AG04449 (cell line): Measurements from ENCODE around the gene MOBP.

Source experiments
- CTCF ChIA-PET: fragments of 350-600 bp; formaldehyde crosslinking; extraction: SDS; loops from one replicate; lab custom pipeline; 2021; ENCODE audit warnings: antibody characterized with exemption; lab: Yijun Ruan, JAX
- POLR2A ChIA-PET: fragments of 400-600, 350-600 bp; formaldehyde crosslinking; extraction: SDS; loops from one replicate; lab custom pipeline; 2020; ENCODE audit warnings: antibody characterized with exemption, inconsistent platforms; lab: Yijun Ruan, JAX
- DNase-seq: peaks from one replicate; pipeline ENCODE4 v3.0.0-alpha.2; 2010; ENCODE audit warnings: low read depth, low spot score
- H3K4me3 ChIP-seq: 2 replicates; pipeline ENCODE4 v1.5.1; 2011; ENCODE audit warnings: low read depth, mild to moderate bottlenecking, control low read depth, low read length
- CTCF ChIP-seq: IDR thresholded peaks from one replicate; pipeline ENCODE4 v1.5.1; 2011; ENCODE audit warnings: mild to moderate bottlenecking, moderate library complexity, low read length, control low read depth, inconsistent platforms; ENCODE audit not compliant: insufficient read depth; ENCODE audit errors: missing control alignments

The MOBP gene

GRCh38 chr3:39531665-39532064, 64.2 kb downstream of the MOBP start:
- no peak overlapping the region for H3K4me3 ChIP-seq
- ChIA-PET CTCF (no interaction called here), POLR2A (no interaction called here)
- no peak for TF ChIP-seq CTCF
- DNase-seq = no peak

- ChIA-PET POLR2A (no interaction called here), CTCF (interaction anchor here (1.0 kb wide), 1 partner anchor 10 kb away, joined by 4 read pairs; no protein-coding TSS in a partner anchor)
- no peak for TF ChIP-seq CTCF
These were observed 65.3 kb downstream of the MOBP start for GRCh38 chr3:39532777-39533176.

GRCh38 chr3:39533226-39533625, 65.7 kb downstream of the MOBP start:
- POLR2A ChIA-PET = no interaction called here
- no peak for DNase-seq
- CTCF ChIA-PET = interaction anchor here (1.0 kb wide), 1 partner anchor 10 kb away, joined by 4 read pairs; no protein-coding TSS in a partner anchor

More at GRCh38 chr3:39532777-39533176, 65.3 kb downstream of the MOBP start:
- no peak for DNase-seq
- H3K4me3 ChIP-seq = no peak overlapping the region

GRCh38 chr3:39540162-39540921, 72.9 kb downstream of the MOBP start:
- POLR2A ChIA-PET = no interaction called here
- no peak overlapping the region for H3K4me3 ChIP-seq
- TF ChIP-seq CTCF = no peak
- DNase-seq = no peak
- CTCF ChIA-PET = interaction anchor here (0.8 to 4.2 kb wide), 3 partner anchors 41 to 651 kb away, joined by 3 to 32 read pairs (median 3); no protein-coding TSS in a partner anchor

More at GRCh38 chr3:39533226-39533625, 65.7 kb downstream of the MOBP start:
- no peak overlapping the region for H3K4me3 ChIP-seq
- TF ChIP-seq CTCF = no peak

GRCh38 chr3:39541442-39541841, 74.0 kb downstream of the MOBP start:
- CTCF ChIA-PET = interaction anchor here (0.6 to 4.2 kb wide), 11 partner anchors 22 to 762 kb away, joined by 3 to 32 read pairs (median 4); no protein-coding TSS in a partner anchor
- no peak for DNase-seq
- TF ChIP-seq CTCF = no peak
- POLR2A ChIA-PET = no interaction called here
- no peak overlapping the region for H3K4me3 ChIP-seq

- no peak for DNase-seq
- peak; percentile 14 for TF ChIP-seq CTCF
- POLR2A ChIA-PET = no interaction called here
- CTCF ChIA-PET = interaction anchor here (0.8 to 4.2 kb wide), 12 partner anchors 9 to 761 kb away, joined by 3 to 32 read pairs (median 4); no protein-coding TSS in a partner anchor
- no peak overlapping the region for H3K4me3 ChIP-seq
These were observed 74.4 kb downstream of the MOBP start for GRCh38 chr3:39541917-39542329.
